NCI-H1417 treated with DMSO at 0.1 percent for 48 hours (cell line): ENCODE measurements around the gene NCKAP5.

Experiments
- DNase-seq: peaks from one replicate; lab custom pipeline; 2025; lab: John Stamatoyannopoulos, UW

NCKAP5 gene

GRCh38 chr2:132797071-132797470 lies 771.2 kb downstream of the NCKAP5 start:
- no peak for DNase-seq

- no peak for DNase-seq
Observed at GRCh38 chr2:132795220-132795619, 773.0 kb downstream of the NCKAP5 start.

GRCh38 chr2:132793532-132793931 lies 774.7 kb downstream of the NCKAP5 start:
- DNase-seq: no peak

- DNase-seq: no peak
Observed at GRCh38 chr2:132790207-132790785, 778.0 kb downstream of the NCKAP5 start.

- DNase-seq: no peak
Observed at GRCh38 chr2:132789066-132789465, 779.2 kb downstream of the NCKAP5 start.

- no peak for DNase-seq
Observed at GRCh38 chr2:132788310-132788838, 779.9 kb downstream of the NCKAP5 start.

- DNase-seq: no peak
Observed at GRCh38 chr2:132783883-132784282, 784.4 kb downstream of the NCKAP5 start.

- DNase-seq: no peak
Observed at GRCh38 chr2:132782176-132782783, 786.0 kb downstream of the NCKAP5 start.

GRCh38 chr2:132780651-132781050 lies 787.6 kb downstream of the NCKAP5 start:
- DNase-seq: no peak

GRCh38 chr2:132779206-132779721 lies 789.0 kb downstream of the NCKAP5 start:
- no peak for DNase-seq

GRCh38 chr2:132776287-132776686 lies 792.0 kb downstream of the NCKAP5 start:
- DNase-seq: no peak

GRCh38 chr2:132774189-132774588 lies 794.1 kb downstream of the NCKAP5 start:
- DNase-seq: no peak

GRCh38 chr2:132773331-132773730 lies 794.9 kb downstream of the NCKAP5 start:
- no peak for DNase-seq

- DNase-seq: no peak
Observed at GRCh38 chr2:132772340-132772739, 795.9 kb downstream of the NCKAP5 start.

- DNase-seq: no peak
Observed at GRCh38 chr2:132766573-132766972, 801.7 kb downstream of the NCKAP5 start.

- DNase-seq: no peak
Observed at GRCh38 chr2:132761437-132761836, 806.8 kb downstream of the NCKAP5 start.

- no peak for DNase-seq
Observed at GRCh38 chr2:132760971-132761370, 807.3 kb downstream of the NCKAP5 start.

GRCh38 chr2:132760405-132760804 lies 807.9 kb downstream of the NCKAP5 start:
- DNase-seq: no peak

- no peak for DNase-seq
Observed at GRCh38 chr2:132758995-132759394, 809.3 kb downstream of the NCKAP5 start.

- no peak for DNase-seq
Observed at GRCh38 chr2:132757676-132758075, 810.6 kb downstream of the NCKAP5 start.

GRCh38 chr2:132757002-132757589 lies 811.2 kb downstream of the NCKAP5 start:
- DNase-seq: no peak

GRCh38 chr2:132754867-132755472 lies 813.3 kb downstream of the NCKAP5 start:
- DNase-seq: no peak

- no peak for DNase-seq
Observed at GRCh38 chr2:132754392-132754791, 813.9 kb downstream of the NCKAP5 start.
